Stimulated activated CD8-positive, alpha-beta memory T cell treated with anti-CD3 and anti-CD28 coated beads, Interleukin-2, amount 100 ng/mL, for 1 hour (primary cell): Measurements from ENCODE around the gene SUN3.

Experiments used
- DNase-seq, 2 donors: peaks; one replicate each; pipeline ENCODE4 v3.0.0-alpha.2; 2020; ENCODE audit warnings: low read depth in 2 of 2

SUN3 gene

DNA sequence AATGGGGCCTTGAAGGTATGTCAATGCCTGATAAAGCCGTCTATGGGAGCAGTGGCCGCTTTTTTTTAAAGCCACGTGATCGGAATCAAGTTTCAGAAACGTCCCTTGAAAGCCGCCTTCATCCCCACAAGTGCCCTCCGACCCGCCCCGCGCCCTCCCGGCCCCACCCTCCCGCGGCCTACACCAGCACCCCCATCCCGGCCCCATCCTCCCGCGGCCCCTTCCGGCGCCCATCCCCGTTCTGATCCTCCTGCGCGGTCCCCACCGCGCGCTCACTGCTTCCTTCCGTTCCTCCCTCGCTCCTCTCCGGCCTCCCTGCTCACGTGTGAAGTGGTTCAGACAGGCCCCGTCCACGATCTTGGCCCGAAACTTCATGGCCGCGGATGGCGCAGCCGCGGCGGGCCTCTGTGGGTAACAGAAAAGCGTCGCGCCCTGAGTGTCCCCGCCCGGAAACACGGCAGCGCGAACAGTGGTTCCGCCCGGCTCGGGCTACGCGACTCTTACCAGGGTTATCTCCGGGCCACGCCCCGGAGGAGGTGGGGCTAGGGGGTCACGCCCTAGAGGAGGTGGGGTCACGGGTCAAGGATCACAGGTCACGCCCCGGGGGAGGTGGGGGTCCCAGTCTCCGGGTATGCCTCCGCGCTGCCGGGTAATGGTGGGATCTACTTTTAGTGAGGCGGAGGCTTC, 49.6 kb downstream of the SUN3 start, which contains the start of gene HUS1:
Gene HUS1, minus strand, starts transcription at position 471 of the 687 bp plus-strand sequence. Its CDS starts 96 bp downstream, at position 375.
- DNase-seq, result peak; percentile 78 to 83

- no peak for DNase-seq
Observed at GRCh38 chr7:47978790-47979144, 50.1 kb downstream of the SUN3 start.

GRCh38 chr7:47973739-47974138, 55.2 kb downstream of the SUN3 start:
- no peak for DNase-seq

- no peak for DNase-seq
Observed at GRCh38 chr7:47970761-47971160, 58.1 kb downstream of the SUN3 start.

DNA sequence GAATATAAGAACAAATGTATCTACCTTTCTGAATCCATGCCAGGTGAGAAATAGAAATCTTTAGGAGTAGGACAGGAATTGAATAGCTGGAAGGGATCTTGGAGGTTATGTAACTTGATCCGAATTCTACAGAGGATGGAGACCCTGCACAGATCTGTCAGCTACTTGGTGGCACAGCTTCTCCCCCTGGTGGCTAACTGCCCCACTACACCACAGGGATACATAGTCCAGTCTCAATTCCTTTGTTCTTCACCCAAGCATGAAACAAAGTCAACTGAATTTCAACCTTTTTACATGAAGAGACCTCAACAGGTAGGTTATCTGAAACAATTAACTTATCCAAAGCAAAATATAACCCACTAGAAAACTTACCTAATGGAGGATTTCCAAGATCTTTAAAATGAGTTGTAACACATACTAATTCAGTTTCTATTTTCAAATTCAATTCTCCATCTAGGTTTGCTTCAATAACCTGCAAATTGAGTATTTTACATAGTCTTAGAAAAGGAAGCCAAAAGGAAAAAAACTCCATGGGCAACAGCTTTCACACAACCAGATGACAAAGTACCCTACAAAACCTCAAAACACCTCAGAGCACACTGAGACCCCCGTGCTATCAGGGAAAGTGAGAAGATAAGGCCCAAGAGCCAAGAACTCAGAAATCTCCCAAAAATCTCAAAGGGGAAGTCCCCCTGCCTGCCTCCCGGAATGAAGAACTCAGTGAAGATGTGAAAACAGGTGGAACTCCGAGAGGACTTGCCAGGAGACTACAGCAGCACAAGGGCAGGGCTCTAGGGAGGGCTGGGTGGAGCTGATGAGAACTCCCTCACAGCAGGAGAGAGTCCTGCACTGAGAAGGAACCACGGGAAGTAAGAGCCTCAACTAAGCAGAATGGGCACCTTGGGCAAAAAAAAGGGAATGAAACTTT, 59.8 kb downstream of the SUN3 start:
- peak in 1 of 2 donors; percentile 24 for DNase-seq

- DNase-seq, result no peak
Observed at GRCh38 chr7:47967708-47968107, 61.2 kb downstream of the SUN3 start.

DNA sequence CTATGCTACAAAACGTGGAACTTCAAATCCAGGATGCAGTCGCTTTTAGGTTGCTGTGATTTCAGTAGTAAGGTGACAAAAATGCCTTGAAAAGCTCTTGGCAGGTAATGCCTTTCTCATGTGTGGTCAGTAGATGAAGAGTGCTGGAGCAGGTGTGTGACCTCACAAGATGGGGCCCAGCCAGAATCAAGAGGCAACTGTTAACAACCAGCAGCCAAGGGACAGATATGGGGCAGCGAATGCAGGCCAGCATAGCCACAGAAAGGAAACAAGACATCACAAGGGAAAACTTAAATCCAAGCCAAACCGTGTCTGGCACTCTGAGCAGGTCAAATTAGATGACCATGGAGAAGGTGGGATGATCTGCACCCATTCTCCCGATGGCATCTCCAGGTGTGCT, 61.8 kb downstream of the SUN3 start:
- no peak for DNase-seq

- DNase-seq, result no peak
Observed at GRCh38 chr7:47965456-47965855, 63.5 kb downstream of the SUN3 start.

- DNase-seq, result no peak
Observed at GRCh38 chr7:47962262-47962661, 66.6 kb downstream of the SUN3 start.

DNA sequence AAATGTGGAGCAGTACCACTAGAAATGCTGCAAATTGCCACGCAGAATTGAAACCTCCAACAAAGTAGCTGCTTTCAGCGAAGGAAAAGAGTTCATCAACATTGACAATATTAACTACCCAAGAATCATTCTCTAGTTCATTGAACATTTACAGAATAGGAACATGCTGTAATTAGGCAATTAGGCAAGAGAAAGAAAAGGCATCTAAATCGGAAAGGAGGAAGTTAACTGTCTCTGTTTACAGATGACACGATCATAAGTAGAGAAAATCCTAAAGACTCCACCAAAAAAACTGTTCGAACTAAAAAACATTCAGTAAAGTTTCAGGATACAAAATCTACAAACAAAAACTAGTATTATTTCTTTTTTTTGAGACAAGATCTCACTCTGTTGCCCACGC, 71.8 kb downstream of the SUN3 start:
- no peak for DNase-seq

DNA sequence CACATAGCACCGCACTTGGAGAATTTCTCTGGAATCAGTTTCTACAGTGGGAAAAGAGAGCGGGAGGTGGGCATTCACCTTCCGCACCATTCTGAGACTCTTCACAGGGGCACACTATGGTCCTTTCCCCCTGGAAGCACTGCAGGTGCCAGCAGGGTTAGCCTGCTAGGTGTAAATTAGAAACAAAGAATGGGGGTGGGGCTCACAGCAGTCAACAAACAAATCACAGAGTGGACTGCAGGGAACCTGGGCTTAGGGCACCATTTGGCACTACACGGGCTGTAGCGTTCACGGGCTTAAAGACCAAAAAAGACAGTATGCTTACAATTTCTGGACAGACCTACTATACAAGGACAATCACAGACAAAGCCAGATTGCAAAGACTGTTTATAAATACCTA, 72.7 kb downstream of the SUN3 start:
- no peak for DNase-seq

GRCh38 chr7:47954231-47954911, 74.5 kb downstream of the SUN3 start:
- no peak for DNase-seq

DNA sequence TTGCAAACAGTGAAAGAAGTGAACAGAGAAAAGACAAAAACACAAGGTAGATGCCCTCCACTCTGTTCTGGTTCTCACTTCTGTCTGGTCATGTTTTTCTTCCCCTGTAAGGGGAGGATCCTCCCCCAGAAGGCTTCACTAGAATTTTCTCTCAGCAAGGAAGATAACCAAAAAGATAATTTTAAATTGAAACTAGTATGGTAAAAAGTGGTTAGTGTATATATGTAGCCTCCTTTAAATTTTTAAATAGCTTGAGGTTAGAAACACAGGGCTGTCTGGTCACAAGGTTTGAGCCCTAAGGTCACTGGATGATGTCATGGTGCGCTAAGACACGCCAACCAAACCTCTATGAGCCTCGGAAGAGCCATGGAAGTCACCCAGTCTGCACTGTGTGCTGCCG, 75.1 kb downstream of the SUN3 start:
- DNase-seq, result no peak

GRCh38 chr7:47952224-47952623, 76.7 kb downstream of the SUN3 start:
- no peak for DNase-seq

GRCh38 chr7:47951374-47951773, 77.5 kb downstream of the SUN3 start:
- DNase-seq, result no peak

GRCh38 chr7:47950714-47951113, 78.2 kb downstream of the SUN3 start:
- no peak for DNase-seq

DNA sequence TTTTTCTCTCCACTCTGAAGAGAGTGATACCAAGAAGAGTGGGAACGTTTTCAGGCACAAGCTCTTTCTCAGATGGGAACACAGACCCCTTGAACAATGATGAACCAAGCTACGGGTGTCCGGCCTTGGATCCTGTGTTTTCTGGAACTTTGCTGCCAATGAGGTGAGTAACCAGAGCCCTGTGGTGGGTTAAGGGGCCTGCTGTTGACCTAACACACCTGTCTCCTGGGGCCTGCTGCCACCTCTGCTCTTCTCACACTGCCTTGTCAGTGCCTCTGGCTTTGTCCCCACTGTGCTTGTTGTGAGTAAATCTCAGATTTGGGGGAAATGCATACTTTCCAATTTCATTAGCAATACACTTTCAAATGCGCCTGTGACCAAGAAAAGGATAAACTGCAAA, 79.2 kb downstream of the SUN3 start:
- no peak for DNase-seq

DNA sequence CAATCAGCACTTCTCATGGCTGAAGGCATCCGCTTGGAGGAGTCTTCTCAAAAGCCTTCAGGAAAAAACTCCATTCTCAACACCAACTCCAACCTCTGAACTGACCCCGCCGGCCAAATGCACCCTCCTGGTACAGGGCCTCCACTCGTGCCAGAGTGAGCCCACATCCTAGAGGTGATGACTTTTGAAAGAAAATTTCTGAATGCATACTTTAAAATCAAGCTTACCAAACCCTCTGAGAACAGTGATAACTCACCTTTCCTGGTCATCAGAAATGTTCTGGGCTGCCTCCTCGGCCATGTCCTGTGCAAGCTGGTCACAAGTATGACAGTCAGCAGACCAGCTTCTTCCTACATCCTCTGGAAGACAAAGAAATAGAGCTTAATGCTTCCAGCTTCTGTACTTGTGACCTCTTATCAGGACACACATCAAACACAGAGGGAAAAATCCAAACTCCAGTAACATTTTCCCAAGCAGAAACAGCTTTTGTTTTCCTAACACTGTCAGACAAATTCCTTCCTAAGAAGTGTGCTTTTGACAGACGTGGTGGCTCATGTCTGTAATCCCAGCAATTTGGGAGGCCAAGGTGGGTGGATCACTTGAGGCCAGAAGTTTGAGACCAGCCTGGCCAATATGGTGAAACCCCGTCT, 80.6 kb downstream of the SUN3 start, which contains the start of gene PKD1L1:
Gene PKD1L1, minus strand, starts transcription at position 326 of the 650 bp plus-strand sequence. Its CDS starts 26 bp downstream, at position 300.
- no peak for DNase-seq

GRCh38 chr7:47947355-47947749, 81.6 kb downstream of the SUN3 start:
- no peak for DNase-seq

GRCh38 chr7:47946581-47947354, 82.1 kb downstream of the SUN3 start:
- no peak for DNase-seq
